HEK293 (cell line): ENCODE data around the gene COA4.

Experiments
- CTCF ChIA-PET: fragments of 350-600 bp; formaldehyde crosslinking; extraction: SDS; loops from one replicate; lab custom pipeline; 2021; ENCODE audit warnings: antibody characterized with exemption; lab: Yijun Ruan, JAX
- POLR2A ChIA-PET: fragments of 300-600 bp; formaldehyde crosslinking; extraction: SDS; loops from one replicate; lab custom pipeline; 2020; ENCODE audit warnings: antibody characterized with exemption, inconsistent platforms; lab: Yijun Ruan, JAX
- H3K27ac ChIP-seq: fragments of 200-500 bp; sonication (Bioruptor generic); 2 replicates; pipeline ENCODE4 v1.5.1; 2014; ENCODE audit warnings: low read depth, low read length, control low read depth, inconsistent platforms; ENCODE audit errors: extremely low read depth
- H3K36me3 ChIP-seq, 2 experiments: fragments of 200-500 bp in 1 of 2; sonication (Bioruptor generic) in 1 of 2; 1 replicate in 1 of 2; 2 replicates in 1 of 2; pipeline ENCODE4 v1.5.1; 2014 to 2017; ENCODE audit warnings: inconsistent platforms in 2 of 2, low read length in 2 of 2; ENCODE audit not compliant: control insufficient read depth in 2 of 2, insufficient read depth in 1 of 2
- H3K4me1 ChIP-seq: fragments of 200-500 bp; sonication (Bioruptor generic); 2 replicates; pipeline ENCODE4 v1.5.1; 2014; ENCODE audit warnings: mild to moderate bottlenecking, low read length, inconsistent platforms; ENCODE audit not compliant: control insufficient read depth, insufficient read depth
- H3K4me3 ChIP-seq: 2 replicates; pipeline ENCODE4 v1.5.1; 2011; ENCODE audit warnings: low read depth, mild to moderate bottlenecking, control low read depth, low read length, moderate library complexity
- H3K9me3 ChIP-seq: fragments of 200-500 bp; sonication (Bioruptor generic); 2 replicates; pipeline ENCODE4 v1.5.1; 2014; ENCODE audit warnings: low read depth, low read length, inconsistent platforms; ENCODE audit not compliant: control insufficient read depth, insufficient read depth
- OSR2 ChIP-seq: fragments of 450-650 bp; formaldehyde crosslinking; IDR thresholded peaks from 2 replicates; pipeline ENCODE4 v1.5.1; 2016; ENCODE audit warnings: missing biosample characterization, missing genetic modification characterization
- REPIN1 ChIP-seq: fragments of 450-650 bp; formaldehyde crosslinking; IDR thresholded peaks from 2 replicates; pipeline ENCODE4 v1.5.1; 2017; ENCODE audit warnings: missing biosample characterization, missing genetic modification characterization, low read depth
- REST ChIP-seq: fragments of 450-650 bp; formaldehyde crosslinking; IDR thresholded peaks from 2 replicates; pipeline ENCODE4 v1.5.1; 2016; ENCODE audit warnings: missing biosample characterization, missing genetic modification characterization
- SETDB1 ChIP-seq: IDR thresholded peaks from one replicate; pipeline ENCODE4 v1.6.1; 2017; ENCODE audit warnings: mild to moderate bottlenecking, low read length, moderate library complexity, mixed read lengths; ENCODE audit not compliant: insufficient read length
- ZBTB49 ChIP-seq: fragments of 450-650 bp; formaldehyde crosslinking; IDR thresholded peaks from 2 replicates; pipeline ENCODE4 v1.5.1; 2016; ENCODE audit warnings: missing biosample characterization, missing genetic modification characterization, low read depth
- ZNF366 ChIP-seq: fragments of 450-650 bp; formaldehyde crosslinking; conservative IDR thresholded peaks from 2 replicates; pipeline ENCODE4 v1.5.1; 2016; ENCODE audit warnings: missing biosample characterization, missing genetic modification characterization
- ZNF426 ChIP-seq: fragments of 450-650 bp; formaldehyde crosslinking; IDR thresholded peaks from 2 replicates; pipeline ENCODE4 v1.5.1; 2017; ENCODE audit warnings: missing biosample characterization, missing genetic modification characterization, mild to moderate bottlenecking, inconsistent platforms, moderate library complexity
- ZNF549 ChIP-seq: fragments of 450-650 bp; IDR thresholded peaks from 2 replicates; pipeline ENCODE4 v1.5.1; 2018; ENCODE audit warnings: missing biosample characterization, missing genetic modification characterization, mild to moderate bottlenecking, inconsistent platforms, moderate library complexity
- ZNF629 ChIP-seq: fragments of 450-650 bp; formaldehyde crosslinking; IDR thresholded peaks from 2 replicates; pipeline ENCODE4 v1.5.1; 2017; ENCODE audit warnings: missing biosample characterization, missing genetic modification characterization
- ZNF692 ChIP-seq: fragments of 450-650 bp; formaldehyde crosslinking; IDR thresholded peaks from 2 replicates; pipeline ENCODE4 v1.5.1; 2016; ENCODE audit warnings: missing biosample characterization, missing genetic modification characterization
- ZNF704 ChIP-seq: fragments of 450-650 bp; formaldehyde crosslinking; IDR thresholded peaks from 2 replicates; pipeline ENCODE4 v1.5.1; 2016; ENCODE audit warnings: missing biosample characterization, missing genetic modification characterization
- ZSCAN16 ChIP-seq: fragments of 450-650 bp; formaldehyde crosslinking; IDR thresholded peaks from 2 replicates; pipeline ENCODE4 v1.5.1; 2016; ENCODE audit warnings: missing biosample characterization, missing genetic modification characterization
- TF ChIP-seq, protein P1 (sequence below): fragments of 450-650 bp; IDR thresholded peaks from 2 replicates; pipeline ENCODE4 v1.5.1; 2018; ENCODE audit warnings: missing biosample characterization, missing genetic modification characterization

The COA4 gene

DNA sequence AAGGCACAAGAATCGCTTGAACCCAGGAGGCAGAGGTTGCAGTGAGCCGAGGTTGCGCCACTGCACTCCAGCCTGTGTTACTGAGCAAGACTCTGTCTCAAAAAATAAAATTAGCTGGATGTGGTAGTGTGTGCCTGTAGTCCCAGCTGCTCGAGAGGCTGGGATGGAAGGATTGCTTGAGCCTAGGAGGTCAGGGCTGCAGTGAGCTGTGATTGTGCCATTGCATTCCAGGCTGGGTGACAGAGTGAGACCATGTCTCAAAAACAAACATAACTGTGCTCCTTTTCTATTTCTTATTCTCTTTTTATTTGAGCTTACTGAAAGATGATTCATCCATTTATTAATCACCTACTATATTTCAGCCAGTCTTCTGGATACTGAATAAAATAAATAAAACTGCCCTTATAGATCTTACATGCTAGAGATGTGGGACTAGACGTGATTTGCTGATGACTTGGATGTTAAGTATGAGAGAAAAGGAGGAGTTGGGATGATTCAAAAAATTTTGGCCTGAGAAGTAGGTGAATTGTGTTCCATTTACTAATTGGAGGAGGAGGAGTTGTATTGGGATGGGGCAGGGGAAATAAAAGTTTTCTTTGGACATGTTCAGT is 18.2 kb upstream of the COA4 start:
- Histone ChIP-seq H3K27ac (no peak overlapping the region), H3K36me3 (peaks cover 10 to 41% of the 10 kb centered on the region in 2 experiments; a peak in 2 of 3 replicates), H3K9me3 (no peaks in the 10 kb centered on the region), H3K4me3 (no peak overlapping the region), H3K4me1 (no peaks in the 10 kb centered on the region)
- TF ChIP-seq ZNF692, result no peak
- TF ChIP-seq ZNF426, result no peak
- TF ChIP-seq SETDB1, result no peak
- TF ChIP-seq ZBTB49 (tag by site-specific recombination), result no peak
- TF ChIP-seq, protein P1, sequence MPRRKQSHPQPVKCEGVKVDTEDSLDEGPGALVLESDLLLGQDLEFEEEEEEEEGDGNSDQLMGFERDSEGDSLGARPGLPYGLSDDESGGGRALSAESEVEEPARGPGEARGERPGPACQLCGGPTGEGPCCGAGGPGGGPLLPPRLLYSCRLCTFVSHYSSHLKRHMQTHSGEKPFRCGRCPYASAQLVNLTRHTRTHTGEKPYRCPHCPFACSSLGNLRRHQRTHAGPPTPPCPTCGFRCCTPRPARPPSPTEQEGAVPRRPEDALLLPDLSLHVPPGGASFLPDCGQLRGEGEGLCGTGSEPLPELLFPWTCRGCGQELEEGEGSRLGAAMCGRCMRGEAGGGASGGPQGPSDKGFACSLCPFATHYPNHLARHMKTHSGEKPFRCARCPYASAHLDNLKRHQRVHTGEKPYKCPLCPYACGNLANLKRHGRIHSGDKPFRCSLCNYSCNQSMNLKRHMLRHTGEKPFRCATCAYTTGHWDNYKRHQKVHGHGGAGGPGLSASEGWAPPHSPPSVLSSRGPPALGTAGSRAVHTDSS, result no peak
- TF ChIP-seq REPIN1 (tag by site-specific recombination), result no peak
- TF ChIP-seq ZNF549 (tag by site-specific recombination), result no peak
- TF ChIP-seq ZNF704 (tag by site-specific recombination), result no peak
- CTCF ChIA-PET, result interaction anchor here (1.2 kb wide), 1 partner anchor 225 kb away, joined by 3 read pairs; no protein-coding TSS in a partner anchor
- POLR2A ChIA-PET, result no interaction called here

DNA sequence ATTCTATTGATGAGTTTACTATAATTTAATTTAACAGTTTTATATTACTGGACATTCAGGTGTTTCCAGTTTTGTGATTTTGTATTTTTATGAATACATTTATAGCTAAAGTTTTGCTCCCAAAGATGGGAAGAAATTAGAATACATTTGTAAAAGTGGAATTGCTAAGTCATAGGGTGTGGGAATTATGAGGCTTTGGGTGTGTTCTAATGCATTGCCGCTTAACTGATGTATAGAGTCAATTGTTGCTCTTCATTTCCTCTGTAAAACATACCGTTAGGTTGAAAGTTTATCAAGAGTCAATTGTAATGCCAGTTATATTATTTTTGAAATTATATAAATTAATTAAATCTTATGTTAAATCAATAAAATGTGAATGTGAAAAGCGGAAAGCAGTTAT is 16.4 kb upstream of the COA4 start:
- no peaks in the 10 kb centered on the region for H3K9me3 ChIP-seq
- no peak overlapping the region for H3K27ac ChIP-seq
- CTCF ChIA-PET, result interaction anchor here (0.7 kb wide), 1 partner anchor 141 kb away, joined by 3 read pairs; no protein-coding TSS in a partner anchor
- POLR2A ChIA-PET, result interaction anchor here (0.6 to 1.2 kb wide), 2 partner anchors 38 to 82 kb away, joined by 3 to 4 read pairs; no protein-coding TSS in a partner anchor
- H3K4me1 ChIP-seq, result no peaks in the 10 kb centered on the region
- no peak overlapping the region for H3K4me3 ChIP-seq
- TF ChIP-seq ZNF629, result no peak
- TF ChIP-seq REPIN1 (tag by site-specific recombination), result no peak
- no peak for TF ChIP-seq REST (tag by site-specific recombination)
- no peak for TF ChIP-seq ZSCAN16 (tag by site-specific recombination)
- TF ChIP-seq ZNF366 (tag by site-specific recombination), result no peak
- no peak for TF ChIP-seq OSR2 (tag by site-specific recombination)
- peaks cover 4 to 45% of the 10 kb centered on the region in 2 experiments; a peak in 2 of 3 replicates for H3K36me3 ChIP-seq
